Stimulated activated CD4-positive, alpha-beta T cell treated with anti-CD3 and anti-CD28 coated beads, Interleukin-2, amount 100 ng/mL, for 48 hours (primary cell): ENCODE results near the gene PGLYRP1.

Source experiments
- DNase-seq, 2 donors: peaks; one replicate each; pipeline ENCODE4 v3.0.0-alpha.2; 2020

The PGLYRP1 gene

DNA sequence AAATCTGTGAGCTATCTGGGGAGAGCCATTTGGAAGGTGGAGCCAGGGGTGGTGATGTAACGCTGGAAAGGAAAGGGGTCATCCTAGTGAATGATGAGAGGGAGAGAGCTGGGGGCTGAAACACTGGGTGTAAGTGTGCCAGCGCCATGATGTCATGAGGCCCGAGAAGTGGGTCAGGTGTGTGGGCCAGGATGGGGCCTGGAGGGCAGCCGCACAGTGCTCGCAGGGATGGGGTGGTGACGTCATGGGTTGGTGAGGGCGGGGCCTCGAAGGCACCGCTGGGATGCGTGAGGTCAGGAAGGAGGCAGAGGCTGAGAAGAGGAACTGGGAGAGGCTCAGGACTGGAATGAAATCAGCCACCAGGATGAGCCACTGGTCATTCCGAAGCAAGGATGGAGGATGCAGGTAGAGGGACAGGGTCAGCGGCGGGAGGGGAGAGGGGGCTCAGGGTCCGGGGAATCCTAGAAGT is 23.2 kb downstream of the PGLYRP1 start:
- DNase-seq: no peak

DNA sequence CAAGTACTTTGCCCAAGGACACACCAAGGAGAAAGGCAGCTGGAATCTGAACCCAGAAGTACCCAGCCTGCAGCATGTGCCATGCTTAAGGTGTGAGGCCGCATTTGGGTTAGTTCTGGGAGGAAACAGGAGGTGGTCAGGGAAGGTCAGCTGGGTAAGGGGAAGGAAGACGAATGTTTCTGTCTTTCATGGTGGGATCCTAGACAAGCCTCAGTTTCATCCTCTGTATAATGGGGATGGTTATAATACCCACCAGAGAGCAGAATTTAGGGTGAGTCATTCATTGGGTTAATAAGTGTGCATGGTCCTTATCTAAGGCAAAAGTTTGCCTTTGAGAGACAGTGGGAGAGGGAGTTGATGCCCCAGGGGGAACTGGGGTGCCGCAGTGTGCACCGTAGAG is 24.0 kb downstream of the PGLYRP1 start:
- DNase-seq: no peak

DNA sequence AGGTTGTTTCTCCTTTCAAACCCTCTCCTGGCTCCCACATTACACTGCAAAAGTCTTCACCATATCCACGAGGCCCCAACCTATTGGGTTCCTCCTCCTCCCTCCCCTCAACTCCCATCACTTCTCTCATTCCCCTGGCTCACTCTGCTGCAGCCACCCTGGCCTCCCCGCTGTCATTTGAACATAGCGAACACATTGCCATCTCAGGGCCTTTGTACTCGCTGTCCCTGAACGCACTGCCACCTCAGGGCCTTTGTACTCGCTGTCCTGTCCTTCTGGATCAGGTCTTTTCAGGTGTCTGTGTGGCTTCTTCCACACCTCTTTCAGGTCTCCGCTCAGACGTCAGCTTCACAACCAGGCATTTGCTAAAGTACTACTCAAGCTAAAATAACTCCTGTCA is 25.9 kb downstream of the PGLYRP1 start:
- DNase-seq: no peak

DNA sequence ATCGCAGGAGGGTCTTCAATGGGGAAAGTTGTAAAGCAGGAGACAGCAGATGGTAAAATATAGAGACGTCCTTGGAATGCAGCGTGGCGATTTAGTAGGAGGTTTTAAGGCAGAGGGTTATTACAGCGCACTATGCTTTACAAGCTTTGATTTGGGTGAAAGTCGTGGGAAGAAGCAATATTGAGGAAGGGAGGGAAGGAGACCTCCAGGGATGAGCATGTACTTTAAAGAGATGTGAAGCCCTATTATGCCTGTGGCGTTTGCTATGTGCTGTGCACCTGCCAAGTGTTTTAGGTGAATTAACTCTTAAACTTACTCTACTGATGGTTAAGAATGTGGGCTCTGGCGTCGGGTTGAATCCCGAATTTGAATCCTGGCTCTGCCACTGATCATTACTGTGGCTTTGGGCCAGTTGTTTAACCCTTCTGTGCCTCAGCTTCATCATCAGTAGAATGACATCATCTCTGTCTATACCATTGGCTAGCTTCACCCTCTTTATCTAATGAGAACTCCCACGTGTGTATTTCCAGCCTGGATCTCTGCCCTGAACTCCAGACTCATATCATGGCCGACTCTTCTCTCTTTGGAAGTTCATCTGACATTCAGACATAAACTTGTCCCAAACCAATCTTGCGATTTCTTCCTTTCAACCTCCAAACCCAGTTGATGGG is 27.0 kb downstream of the PGLYRP1 start:
- no peak for DNase-seq

DNA sequence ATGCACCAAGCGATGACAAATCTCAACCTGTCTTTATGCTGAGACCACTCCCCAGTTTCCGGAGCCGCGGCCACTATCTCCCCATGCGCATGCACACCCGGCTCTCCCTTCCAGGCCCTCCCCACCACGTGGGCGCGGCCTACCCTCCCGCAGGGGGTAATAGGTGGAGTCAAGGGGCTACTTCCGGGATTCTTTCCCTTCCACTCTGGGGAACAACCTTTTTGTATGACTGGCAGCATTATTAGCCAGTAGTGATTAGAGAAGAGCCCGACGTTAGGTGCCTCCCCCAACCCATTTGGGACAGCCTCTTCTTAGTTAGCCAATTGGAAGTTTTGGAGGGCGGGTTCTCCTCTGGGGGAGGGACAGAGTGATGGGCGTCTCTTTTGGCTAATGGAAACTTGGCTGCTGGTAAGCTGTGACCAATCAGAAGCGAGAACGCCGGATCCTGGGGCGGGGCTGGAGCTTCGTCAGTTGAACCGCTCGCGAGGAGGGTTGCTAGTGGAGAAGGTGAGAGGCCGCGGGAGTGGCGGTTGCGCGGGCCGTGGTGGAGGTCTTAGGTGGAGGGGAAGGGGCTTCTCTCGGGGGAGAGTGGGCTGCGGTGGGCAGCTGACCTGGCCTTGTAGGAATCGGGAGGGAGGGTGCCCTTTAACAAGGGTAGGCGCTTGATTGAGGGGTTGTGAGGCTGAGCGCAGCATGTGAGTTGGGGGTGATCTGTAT is 27.7 kb downstream of the PGLYRP1 start, which contains the start of gene CCDC61:
Gene CCDC61, plus strand, starts transcription at position 470 of the 717 bp plus-strand sequence. CDS start 7,552 bp downstream, outside the sequence.
- DNase-seq: peak; percentile 93 to 94

DNA sequence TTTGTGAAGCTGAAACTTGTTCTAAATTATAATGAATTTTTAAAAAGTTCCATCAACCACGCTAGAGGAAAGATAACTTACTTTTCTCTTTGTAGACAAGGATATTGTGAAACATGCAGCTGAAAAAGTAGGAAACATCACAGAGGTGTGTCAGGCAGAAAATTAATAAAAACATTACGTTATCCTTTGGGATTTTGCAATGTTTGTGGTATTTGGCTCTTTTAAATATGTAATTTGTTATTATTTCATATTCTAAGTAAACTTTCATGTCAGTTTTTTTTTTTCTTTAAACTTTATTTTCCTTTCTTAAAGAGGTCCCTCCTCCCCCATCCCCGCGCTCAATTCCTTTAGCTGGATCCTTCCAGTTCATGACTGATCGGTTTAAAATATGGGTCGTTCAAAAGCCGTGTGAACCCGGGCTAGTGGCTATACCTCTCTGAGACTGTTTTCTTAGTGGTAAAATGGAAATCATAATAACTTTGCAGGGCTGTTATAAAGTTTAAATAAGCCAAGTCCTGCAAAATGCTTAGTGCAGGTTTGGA is 28.3 kb downstream of the PGLYRP1 start:
- DNase-seq: no peak

DNA sequence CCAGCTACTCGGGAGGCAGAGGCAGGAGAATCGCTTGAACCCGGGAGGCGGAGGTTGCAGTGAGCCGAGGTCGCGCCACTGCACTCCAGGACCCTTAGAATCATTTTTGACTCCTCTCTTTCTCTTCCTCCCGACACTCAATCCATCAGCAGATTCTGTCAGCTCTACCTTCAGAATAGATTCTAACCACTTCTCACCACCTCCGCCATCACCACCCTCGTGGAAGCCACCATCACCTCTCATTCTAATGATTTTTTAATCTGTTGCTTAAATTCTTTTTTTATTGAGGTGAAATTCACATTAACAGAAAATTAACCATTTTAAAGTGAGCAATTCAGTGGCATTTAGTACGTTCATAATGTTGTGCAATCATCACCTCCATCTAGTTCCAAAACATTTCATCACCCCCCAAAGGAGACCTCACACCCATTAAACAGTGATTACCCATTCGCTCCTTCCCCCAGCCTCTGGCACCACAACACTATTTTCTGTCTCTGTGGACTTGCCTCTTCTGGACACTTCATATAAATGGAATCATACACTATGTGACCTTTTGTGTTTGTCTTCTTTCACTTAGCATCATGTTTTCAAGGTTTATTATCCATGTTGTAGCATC is 32.6 kb downstream of the PGLYRP1 start:
- no peak for DNase-seq

DNA sequence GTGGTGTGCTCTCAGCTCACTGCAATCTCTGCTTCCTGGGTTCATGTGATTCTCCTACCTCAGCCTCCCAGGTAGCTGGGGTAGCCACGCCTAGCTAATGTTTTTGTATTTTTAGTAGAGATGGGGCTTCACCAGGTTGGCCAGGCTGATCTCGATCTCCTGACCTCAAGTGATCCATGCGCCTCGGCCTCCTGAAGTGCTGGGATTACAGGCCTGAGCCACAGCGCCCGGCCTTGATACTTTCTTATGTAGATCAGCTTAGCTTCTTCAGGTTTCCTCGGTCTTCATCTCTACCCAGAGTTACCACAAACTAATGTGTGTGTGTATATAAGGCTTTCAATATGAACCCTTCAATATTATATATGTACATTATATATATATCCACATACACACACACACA is 37.5 kb downstream of the PGLYRP1 start:
- DNase-seq: no peak

DNA sequence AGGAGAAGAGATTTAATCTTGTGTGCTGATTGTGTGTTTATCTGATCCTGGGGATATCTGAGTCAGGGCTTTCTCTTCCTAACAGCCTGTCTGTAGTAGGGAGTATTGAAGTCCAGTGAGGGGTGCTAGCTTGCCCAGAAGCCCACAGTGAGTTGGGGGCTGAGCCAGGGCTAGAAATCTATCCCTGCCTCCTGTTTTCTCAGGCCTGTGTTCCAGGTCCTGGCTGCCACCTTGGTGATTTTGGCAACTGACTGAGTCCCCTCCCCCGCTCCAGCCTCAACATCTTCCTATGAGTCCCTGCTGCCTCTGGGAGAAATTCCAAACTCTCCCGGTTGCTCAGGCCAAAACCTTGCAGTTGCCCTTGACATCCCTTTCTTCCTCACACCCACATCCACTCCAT is 41.5 kb downstream of the PGLYRP1 start:
- DNase-seq: no peak

DNA sequence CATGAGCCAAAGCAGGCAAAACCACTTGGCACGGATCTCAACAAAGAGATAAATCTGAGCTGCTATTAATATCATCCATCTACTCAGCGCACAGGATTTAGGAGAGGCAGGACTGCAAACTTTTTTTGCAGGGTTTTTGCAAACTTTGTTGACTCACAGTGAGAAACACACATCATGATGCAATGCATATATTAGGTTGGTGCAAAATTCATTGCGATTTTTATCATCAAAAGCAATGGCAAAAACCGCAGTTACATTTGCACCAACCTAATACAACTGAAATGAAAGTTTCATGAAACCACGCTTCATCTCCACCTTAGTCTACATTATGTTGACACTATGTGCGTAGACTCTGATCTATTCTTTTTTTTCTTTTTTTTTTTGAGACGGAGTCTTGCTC is 44.7 kb downstream of the PGLYRP1 start:
- DNase-seq: no peak

DNA sequence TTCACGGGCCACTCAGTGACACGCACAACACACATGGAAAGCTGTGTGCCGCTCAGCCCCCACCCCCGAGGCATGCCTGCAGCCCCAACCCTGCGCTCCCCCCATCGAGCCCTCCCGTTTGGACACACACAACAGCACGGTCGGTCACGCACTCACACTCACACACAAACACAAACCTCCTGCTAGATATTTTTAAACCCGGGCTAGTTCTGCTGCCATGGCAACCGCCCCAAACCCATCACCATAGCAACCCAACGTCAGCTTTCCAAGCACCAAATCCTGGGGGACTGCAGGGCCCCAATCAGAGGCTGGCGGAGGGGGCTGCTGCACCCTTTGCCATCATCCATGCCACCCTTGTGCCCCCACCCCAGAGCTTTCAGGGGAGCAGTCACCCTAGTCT is 46.7 kb downstream of the PGLYRP1 start:
- no peak for DNase-seq

DNA sequence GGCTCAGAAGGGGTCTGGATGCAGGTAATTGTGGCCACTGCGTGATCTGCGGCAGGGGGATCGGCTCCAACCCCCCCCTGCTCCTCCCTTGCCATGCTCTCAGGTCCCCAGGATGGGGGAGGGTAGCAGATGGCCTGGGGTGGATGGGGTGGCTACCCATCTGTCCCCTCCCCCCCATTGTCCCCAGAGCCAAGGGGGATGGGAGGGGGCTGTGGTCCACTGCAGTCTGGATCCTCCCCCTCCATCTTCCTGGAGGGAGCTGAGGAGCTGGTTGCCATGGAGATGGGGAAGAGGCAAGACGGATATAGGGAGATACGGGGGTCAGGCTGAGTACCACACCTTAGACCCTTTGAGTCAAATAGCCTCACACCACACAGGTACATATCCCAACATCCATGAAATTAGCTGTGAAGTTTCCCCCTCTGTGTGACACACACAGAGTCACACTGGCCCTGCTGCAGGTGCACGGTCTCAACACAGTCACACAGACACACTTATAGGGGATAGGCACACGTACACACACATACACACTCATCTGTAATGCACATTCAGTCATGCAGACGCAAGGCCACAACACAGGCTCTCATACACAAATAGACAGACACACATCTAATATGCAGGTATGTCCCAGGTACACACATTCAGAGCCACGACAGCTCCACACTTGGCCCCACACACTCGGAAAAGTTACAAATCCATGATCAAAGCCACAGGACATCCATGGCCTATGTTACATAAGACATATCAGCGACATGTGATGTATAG is 47.4 kb downstream of the PGLYRP1 start:
- no peak for DNase-seq

DNA sequence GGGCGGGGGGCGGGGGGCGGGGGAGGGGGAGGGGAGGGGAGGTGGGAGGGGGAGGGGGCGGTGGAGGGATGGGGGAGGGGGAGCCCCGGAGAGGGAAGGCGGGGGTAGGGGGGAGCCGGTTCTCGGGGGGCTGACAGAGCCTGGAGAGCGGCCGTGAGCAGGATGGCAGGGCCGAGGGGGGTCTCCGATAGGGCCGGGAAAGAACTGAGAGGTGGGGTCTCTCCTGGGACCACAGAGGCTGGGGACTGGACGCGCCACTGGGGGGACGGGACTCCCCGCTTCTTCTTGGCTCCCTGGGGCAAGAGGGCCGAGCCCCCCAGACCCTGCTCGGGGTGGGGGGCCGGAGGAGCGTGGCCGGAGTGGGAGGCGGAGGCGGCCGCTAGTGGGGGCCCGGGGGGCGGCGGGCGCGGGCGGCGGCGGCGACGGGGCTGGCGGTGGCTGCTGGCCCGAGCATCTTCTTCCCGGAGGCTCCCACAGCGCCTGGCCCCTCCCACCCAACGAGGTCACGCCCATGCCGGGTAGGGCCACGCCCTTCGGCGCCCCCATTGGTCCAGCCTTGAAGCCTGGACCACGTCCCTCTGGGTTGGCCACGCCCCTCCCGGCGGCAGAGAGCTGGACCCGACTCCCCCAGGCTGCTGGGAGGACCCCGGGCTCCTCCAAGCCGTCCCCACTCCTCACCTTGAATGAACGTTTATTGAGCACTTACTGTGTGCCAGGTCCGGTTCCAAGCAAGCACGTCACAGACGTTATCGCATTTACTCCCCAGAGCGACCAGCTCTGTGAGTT is 49.1 kb downstream of the PGLYRP1 start, which contains the start of gene NOVA2:
Gene NOVA2, minus strand, starts transcription at position 313 of the 786 bp plus-strand sequence. CDS start 514 bp downstream, outside the sequence.
- DNase-seq: peak; percentile 45 to 55

DNA sequence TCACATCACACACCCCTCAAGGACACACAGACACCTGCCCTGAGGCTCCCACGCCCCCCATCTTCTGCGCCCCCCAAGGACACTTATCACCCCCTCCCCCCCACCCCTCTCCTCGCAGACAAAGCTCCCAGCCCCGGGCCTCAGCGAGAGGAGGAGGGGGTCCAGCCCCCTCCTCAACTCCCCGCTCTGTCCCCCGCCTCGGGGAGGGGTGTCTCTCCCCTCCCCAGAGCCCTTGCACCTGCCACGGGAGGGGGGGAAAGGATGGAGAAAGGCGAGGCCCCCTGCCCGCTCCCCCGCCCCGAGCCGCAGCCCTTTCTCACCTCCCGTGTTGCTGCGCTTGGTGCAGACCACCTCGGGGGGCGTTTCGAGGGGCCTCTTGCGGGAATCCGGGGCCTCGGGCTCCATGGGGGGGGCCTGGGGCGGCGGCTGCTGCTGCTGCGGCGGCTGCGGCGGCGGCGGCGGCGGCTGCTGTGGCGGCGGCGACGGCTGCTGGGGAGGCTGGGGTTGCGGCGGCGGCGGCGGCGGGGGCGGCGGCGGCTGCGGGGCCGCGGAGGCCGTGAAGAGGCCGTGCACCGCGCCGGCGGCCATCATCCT is 49.8 kb downstream of the PGLYRP1 start:
- no peak for DNase-seq

DNA sequence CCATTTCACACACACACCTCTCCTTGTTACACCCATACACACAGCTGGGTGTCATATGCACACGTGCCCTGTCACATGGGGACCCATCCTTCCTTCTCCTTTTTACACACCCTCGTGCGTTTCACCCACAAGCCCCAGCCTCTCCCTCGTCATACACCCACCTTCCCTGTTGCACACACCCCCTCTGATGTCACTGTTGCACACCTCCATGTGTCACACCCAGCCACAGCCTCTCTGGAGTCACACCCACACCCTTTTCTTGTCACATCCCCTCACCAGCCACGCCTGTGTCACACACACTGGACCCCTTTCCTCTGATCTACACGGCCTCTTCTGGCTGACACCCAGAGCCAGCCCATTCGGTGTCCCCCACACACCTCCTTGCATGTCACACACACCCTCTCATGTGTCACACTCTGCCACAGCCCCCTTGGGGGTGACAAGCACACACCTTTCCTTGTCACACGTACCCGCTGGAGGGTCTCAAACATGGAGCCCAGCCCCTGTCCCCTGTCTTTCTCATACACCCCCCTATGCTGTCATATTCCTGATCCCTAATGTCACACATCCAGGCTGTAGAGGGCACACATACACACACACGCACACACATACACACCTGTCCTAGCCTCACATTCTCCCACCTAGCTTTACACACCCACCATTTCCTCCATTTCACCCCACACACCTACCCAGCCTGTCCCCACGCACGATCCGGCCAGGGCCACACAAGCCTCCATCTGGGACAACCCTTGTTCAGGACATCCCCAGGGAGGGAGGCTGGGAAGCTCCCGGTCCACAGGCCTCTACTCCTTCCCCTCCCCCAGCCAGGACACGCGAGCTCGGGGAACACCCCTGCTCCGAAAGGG is 50.5 kb downstream of the PGLYRP1 start:
- peak in 1 of 2 donors; percentile 16 for DNase-seq

DNA sequence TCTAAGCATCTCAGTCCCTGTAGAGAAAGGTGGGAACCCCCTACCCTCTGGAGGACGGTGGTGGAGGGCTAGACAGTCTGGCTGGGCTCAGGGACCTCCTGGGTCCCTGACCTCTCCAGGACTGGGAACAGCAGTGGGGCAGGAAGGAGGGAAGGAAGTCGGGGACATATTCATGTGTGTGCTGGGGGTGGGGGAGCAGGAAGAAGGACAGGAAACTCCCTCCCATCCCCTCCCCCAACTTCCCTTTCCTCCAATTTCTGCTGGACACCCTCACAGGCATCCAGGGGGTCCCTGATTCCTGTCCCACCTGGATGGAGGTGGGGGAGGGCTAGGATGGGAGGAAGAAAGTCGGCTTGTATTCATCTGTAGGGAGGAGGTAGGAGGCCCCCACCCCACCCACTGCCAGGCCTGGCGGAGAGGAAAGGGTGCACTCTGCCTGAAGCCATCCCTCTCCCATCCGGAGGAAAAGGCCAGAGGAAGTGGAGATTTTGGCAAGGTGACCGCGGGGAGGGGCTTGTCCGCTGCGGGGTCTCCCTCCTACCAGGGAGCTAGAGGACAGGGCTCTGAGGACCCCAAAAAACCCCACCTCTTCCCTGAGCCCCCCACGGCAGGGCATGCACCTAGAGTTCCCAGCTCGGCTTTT is 51.5 kb downstream of the PGLYRP1 start:
- DNase-seq: no peak

DNA sequence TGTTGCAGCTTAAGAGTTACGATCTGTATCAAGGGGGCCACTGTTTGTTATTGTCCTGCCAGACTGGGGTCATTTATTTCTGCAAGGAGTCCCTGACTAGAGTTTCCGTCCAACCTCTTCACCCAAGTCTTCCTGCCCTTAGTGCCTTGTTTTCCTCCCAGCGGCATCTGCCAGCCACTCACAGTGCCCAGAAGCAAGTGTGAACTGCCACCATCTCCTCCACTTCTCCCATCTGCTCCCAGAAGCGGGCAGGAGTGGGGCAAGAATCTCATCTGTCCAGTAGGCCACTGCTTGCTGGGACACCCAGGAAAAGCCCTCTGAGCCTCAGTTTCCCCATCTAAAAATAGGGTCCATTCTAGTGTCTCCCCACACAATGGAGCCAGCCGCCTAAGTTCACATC is 53.2 kb downstream of the PGLYRP1 start:
- DNase-seq: no peak
